GM19395 (cell line): ENCODE measurements around the gene USP15.

Experiments used
- ATAC-seq: cut with Tn5 transposase; IDR thresholded peaks from one replicate; pipeline ENCODE4 v1.9.1; 2021; ENCODE audit warnings: mild to moderate bottlenecking, moderate library complexity; ENCODE audit not compliant: unreplicated experiment

USP15 gene

DNA sequence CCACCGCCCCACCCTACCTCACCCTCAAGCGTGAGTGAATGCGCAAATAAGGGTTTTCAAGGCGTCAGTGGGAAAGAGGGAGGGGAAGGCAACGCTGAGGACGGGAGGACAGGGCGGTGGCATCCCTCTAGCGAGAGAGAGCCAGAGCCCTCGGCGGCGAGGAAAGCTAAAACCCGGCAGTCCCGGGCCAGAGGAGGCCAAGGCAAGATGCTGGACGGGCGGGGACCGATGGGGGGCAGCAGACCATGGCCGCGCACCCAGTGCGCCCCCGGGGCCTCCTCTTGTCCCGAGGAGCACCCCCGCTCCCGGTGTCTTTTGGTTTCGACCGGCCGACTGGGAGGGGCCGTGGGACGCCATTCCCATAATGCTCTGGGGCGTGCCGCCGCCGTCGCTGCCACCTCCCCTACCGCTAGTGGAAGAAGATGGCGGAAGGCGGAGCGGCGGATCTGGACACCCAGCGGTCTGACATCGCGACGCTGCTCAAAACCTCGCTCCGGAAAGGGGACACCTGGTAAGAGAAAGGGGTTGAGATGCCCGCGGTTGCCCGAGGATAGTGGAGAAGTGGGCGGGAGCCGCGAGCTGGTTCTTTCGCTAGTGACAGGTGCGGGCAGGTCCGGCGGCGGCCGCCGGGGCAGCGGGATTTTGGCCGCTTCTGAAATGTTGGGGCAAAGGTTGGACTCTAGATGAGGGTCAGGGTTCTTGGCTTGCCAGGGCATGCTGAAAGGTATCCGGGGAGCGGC is at the start of gene USP15:
USP15 (plus strand) TSS at position 412 of the 740 bp plus-strand sequence; CDS start at position 423, 11 bp downstream.
- ATAC-seq = peak; percentile 75

DNA sequence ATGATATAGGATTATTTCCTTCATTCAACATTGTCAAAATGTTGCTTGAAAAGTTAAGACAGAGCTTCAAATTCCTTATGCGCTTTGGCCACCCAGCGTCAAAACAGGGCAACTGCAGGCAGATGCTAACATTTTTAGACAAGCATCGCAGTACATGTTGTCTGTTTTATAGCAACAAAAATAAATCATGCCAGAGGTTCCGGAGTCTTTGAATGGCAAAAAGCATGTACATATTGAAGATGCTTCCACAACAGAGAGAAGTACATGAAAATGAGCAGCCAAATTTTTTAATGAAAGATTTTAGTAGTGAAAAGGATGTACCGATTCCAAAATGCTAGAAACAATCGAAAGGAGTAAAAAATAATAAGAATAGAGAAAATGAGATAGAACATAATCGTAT is 49.8 kb upstream of the USP15 start:
- ATAC-seq = peak; percentile 77

DNA sequence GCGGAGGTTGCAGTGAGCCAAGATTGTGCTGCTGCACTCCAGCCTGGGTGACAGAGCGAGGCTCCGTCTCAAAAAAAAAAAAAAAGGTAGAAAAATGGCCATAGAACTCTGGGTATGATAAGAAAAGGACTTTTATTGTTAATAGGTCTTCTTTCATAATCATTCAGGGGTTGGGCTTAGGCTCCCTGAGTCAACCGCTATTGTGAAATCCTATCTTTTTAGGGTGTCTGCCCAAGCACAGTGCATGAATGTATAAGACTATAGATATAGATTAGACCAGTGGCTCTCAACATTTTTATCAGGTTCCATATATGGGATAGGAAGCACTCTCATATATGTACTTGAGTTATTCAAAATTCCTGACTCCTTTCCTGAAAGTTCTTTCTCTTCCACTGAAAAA is 48.7 kb upstream of the USP15 start:
- no peak for ATAC-seq

DNA sequence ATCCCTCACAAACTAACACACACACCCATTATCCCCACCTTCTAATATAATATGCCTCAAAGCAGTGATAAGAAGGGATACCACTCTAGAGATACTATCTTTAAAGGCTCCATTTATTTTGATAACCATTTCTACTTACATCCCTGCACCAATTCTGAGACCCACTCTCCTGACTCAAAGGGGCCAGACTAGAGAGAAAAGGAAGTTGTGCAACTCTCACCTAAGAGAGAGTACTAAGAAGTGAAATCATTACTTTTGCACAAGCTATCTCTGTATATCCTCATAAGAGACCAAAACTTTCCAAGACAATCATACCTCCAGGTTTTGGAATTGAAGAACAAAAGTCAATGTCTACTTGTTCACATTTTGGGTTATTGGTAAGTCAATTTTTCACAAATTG is 45.4 kb upstream of the USP15 start:
- no peak for ATAC-seq

DNA sequence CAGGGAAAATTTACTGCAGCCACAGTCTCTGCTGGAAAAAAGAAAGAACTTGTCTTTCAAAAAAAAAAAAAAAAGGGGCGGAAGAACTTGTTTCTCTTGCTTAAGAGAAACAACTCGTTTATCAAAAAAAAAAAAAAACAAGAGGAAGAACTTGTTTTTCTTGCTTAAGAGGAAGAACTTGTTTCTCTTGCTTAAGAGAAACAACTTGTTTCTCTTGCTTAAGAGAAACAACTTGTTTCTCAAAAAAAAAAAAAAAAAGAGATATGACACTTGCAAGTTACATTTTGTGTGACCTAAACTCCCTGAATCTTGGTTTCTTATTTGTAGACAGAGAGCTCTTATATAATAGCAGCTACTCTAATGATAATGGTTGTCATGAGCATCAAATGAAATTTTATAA is 44.7 kb upstream of the USP15 start:
- ATAC-seq = no peak

DNA sequence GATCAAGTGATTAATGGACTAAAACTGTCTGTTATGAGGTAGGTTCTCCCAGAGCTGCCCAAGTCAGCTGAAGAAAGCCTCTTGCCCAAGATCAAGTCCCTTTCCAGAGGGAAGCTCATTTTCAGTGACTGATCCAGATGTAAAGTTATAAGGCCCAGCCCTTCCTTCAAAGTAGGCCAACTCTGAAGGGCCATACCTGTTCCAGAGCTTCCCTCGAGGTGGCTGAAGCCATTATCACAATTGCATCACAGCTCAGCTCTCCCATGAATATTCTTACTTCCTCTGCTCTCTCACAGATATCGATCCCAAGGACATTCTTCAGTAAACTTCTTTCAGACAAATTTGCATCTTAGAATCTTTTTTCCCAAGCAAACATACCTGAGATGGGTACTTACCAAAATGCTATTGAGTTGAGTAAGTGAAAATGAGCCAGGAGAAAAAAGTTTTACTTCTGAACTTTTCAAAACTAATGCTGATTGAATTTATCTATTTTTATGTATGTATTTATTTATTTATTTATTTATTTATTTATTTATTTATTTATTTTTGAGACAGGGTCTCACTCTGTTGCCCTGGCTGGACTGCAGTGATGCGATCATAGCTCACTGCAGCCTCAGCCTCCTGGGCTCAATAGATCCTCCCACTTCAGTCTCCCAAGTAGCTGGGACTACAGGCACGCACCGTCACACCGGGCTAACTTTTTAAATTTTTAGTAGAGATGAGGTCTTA is 42.6 kb upstream of the USP15 start:
- ATAC-seq = no peak

DNA sequence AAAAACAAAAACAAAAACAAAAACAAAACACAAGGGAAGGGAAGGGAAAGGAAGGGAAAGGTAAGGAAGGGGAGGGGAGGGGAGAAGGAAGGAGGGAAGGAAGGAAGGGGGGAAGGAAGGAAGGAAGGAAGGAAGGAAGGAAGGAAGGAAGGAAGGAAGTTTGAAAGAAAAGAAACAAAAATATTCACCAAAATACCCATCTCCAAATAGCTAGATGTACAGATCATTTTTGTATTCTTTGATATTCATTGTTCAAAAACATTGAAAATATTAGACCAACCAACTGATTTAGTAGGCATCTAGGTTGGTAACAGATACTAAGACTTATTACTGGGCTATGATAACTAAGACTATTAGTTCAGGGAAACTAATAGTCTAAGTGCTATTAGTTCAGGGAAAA is 39.1 kb upstream of the USP15 start:
- ATAC-seq = no peak

DNA sequence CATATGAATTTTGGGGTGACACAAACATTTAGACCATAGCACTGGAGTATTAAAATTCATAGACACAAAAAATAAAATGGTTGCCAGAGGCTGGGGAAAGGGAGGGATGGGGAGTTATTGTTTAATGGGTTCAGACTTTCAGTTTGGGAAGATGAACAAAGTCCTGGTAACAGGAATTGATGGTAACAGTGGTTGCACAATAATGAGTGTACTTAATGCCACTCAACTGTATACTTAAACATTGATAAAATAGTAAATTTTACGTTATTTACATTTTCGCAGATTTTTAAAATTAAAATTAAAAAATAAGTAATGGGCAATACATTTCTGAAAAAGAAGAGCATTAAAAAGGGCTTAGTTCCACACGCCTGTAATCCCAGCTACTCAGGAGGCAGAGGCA is 35.6 kb upstream of the USP15 start:
- ATAC-seq = no peak

DNA sequence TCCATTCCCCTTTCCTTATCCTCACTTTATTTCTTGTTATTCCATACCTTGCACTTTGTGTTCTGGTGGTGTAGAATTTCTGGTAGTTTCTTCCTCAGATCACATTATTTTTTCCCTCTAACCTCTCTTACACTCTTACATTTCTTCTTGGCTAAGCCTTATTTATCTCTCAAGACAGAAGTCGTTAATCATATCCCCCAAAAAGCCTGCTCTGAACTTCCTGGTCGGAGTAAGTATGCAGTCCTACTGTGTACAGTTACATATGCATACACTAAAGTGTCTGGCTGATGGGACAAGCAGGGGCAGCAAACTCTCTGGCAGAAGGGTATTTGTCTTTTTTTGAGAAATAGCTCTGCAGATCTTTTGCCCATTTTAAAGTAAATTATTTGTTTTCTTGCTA is 33.1 kb upstream of the USP15 start:
- ATAC-seq = no peak

DNA sequence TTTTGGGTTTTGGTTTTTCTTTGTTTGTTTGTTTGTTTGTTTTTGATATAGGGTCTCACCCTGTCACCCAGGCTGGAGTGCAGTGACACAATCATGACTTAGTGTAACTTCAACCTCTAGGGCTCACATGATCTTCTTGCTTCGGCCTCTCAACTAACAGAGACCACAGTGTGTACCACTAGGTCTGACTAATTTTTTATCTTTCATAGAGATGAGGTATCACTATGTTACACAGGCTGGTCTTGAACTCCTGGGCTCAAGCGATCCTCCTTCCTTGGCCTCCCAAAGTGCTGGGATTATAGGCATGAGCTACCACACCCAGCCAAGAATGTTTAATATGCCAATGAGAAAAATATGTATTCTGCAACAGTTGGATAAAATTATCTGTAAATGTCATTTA is 29.6 kb upstream of the USP15 start:
- no peak for ATAC-seq

DNA sequence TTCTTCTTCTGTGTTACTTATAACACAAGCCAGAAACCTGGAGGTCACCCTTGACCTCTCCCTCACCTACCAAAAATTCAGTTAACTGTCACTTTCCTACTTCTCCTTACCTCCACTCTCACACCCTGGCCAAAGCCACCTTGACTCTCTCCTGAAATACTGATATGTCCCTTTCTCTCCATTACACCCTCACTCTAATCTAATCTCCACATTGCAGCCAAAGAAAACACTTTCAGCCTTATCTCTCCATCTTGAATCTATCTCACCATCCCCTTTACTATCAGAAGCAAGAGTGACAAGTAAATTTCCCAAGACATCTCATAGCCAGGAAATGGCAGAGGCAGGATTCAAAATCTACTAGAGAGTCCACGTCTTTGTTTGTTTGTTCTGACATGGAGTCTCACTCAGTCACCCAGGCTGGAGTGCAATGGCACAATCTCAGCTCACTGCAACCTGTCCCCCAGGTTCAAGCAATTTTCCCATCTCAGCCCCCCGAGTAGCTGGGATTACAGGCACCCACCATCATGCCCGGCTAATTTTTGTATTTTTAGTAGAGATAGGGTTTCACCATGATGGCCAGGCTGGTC is 28.0 kb upstream of the USP15 start:
- no peak for ATAC-seq

DNA sequence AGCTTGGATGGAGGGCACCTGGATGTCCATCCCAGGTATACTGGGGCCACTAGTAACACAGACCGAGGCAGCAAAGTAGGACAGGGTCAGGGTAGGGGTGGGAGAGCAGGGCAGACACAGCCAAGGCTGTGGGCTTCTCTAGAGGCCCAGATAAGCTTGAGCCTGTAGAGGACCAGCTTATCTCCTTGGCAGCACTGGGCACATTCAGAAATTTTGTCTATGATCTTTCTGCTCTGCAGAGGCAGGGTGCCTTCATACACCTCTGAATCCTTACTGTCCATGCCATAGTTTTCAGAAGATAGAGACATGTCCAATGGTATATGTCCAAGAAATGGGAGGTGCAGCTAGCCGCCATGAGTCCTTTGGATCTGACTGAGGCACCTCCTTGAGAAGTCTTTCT is 26.4 kb upstream of the USP15 start:
- ATAC-seq = no peak

DNA sequence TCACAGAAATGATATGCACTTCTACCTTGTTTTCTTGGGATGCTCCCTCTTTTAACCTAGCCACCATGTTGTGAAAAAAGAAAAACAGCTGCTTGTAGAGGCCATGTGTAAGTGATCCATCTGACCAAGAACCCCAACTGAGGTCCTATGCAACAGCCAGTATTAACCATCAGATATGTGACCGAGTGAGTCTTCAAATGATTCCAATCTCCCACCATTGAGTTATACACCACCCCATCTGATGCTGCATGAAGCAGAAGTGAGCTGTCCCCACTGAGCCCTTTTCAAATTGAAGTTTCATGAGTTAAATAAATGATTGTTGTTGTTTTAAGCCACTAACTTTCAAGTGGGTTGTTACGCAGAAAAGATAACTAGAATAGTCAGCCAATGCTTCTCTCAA is 20.6 kb upstream of the USP15 start:
- no peak for ATAC-seq

DNA sequence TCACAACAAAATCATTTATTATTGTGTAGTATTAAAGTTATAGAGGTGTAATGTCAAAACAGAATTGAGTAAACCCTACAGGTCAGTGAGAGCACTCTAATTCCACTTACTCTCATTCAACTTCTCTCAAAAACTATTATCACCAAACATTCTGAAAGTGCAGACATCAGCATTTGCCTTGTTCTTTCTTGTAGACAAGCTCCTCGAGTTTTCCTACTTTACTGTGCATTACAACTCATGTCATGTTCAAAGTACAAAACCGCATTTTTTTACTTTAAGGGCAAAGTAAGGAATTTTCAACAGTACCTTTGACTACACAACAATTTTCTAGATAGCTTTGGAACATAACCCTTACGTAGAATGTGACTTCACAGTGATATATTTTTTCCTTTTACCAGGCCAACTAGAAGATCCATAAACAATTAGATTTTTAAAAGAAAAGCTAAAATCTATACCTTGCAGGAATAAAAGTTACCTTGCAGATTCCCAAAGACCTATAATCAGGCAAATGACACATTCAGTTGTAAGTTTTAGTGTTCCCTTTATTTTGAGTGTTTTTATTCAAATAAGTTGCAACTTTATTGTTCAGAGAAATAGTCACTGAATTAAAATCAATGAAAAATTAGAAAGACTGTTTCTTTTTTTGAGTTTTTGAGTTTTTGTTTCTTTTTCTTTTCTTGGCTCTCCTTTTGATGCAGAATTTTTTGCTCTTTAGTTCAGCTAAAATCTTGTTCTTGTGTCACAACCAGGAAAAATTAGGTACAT is 12.7 kb upstream of the USP15 start:
- ATAC-seq = no peak

DNA sequence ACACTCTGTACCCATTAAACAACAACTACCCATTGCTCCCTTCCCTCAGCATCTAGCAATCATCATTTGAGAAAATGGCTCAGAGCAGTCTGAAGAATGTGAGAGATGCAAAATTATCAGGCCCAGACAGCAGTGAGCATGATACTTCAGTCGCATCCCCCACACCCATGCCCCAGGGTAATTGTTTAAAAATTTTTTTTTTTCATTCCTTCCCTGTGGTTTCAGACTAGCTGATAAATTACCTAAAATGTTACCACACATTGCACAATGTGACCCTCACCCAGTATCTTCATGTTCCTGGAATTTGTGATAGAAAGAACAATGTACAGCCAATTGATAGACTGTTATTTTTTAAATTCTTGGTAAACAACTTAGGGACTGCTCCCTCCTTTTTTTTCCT is 11.3 kb upstream of the USP15 start:
- no peak for ATAC-seq

DNA sequence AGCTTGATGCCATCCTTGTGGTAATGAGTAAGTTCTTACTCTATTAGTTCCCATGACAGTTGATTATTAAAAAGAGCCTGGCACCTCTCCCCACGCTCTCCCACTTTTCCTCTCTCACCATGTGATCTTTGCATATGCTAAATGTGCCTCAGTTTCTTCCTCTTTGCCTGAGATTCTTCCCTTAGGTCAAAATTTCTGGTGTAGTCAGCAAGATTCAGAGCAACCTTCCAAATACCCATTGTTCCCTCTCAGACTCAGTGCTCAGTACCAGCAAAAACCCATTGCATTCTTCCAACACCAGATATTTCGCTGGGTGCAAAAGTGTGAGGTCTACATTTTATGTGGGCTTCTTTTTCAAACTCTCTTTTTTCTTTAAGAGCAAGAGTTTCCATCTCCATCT is 10.8 kb upstream of the USP15 start:
- no peak for ATAC-seq

DNA sequence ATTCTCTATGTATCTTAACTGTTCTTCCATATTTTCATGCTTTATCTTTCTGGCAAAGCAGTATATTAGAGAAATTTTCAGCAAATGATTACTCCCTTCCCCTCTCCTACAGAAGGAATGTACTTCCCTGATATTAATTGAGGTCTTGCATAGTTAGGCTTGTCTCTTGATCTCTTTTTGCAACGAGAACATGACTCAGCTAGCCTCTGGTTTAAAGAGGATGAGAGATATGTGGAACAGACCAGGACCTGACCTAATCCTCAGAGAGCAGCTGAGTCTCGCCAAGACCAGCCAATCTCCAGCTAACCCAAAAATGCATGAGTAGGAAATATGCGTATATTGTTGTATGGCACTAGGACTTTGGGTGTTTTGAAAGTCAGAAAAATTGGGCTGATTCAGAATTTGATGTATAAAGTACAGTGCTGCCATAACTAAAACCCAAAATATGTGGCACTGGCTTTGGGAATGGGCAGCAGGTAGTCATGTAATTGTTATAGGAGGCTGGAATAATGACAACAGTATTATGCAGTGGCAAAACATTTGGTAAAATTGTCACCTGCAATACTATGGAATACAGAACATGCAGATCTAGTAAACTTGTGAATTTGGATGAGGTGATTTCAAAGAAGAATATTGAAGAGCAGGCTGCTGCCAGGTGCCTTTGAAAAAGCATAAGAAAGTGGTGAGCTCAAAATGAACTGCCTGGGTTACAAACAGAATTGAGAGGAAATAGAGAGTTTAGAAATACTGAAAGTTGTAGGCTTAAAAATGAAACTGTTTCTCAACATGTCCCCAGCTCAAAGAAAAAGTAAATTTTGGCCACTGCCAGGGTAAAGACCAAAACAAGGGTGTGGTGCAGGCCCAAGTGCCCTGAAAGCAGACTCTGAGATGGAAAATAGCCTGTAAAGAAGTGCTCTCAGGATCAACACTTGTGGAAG is 9.3 kb upstream of the USP15 start:
- ATAC-seq = peak; percentile 99

DNA sequence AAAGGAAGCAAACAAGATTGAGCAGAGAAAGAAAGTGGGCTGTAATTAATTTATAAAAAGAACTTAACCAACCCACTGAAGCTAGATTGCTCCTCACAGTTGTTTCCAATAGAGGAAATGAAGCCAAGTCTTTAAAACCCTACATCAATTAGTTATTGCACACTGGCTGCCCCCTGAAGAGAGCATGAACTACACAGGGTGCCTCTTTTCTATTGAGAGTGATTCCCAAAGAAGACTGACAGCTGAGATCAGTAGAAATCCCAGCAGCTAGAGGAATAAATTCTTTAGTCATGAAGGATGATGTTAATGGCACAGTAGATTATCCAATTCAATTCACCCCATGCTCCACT is 8.6 kb upstream of the USP15 start:
- ATAC-seq = peak; percentile 44

DNA sequence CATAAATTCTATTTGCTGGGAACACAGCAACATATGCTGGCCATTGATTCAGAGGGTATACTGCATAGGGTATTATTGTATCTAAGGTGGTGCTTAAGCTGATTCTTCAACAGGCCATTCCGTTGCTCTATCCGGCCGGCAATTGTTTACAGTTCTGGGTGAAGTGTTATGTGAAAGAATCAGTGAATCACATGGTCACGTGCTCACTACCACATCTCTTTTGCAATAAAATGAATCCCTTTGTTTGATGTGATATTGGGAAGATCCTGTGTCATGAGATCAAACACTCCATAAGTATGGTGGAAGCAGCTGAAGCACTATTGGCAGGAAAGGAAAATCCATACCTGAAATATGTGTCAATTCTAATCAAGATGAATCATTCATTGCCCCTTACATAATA is 7.6 kb upstream of the USP15 start:
- ATAC-seq = no peak

DNA sequence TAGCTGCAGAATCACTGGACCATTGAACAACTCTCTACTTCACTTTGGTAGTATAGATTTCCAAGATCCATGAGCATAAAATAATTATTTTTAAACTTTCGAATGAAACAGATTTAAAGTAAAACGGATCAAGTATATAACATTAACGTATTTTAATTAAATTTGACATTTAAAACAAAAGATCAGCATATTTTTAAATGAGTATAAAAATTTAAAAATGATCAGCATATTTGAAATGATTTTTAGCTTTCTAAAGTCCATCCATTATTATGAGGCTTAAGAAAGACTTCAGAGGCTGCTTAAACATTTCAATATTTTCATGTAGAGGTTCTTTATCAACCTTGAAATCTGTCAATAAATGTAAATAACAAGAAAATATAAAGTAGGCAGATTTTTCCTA is 5.2 kb upstream of the USP15 start:
- ATAC-seq = no peak
